ENCODE measurements around the gene POLD2.

Gene POLD2

DNA sequence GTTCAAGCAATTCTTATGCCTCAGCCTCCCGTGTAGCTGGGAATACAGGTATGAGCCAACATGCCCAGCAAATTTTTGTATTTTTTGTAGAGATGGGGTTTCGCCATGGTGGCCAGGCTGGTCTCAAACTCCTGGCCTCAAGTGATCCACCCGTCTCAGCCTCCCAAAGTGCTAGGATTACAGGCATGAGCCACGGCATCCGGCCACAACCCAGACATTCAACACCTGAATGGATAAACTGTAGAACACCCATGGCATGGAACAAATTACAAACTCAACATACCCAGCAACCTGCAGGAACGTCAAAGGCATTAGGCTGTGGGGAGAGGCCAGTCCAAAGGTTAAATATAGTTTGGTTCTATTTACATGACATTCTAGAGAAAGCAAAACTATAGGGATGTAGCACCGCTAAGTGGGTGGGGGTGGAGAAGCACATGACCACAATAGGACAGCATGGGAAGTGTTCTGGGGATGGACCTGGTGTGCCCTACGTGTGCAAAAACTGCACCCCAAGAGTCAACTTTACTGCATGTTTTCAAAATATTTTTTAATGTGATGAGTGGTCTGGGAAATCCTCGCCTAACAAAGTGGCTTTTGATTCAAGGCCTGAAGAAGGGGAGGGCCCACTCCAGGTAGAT lies 51.5 kb downstream of the POLD2 start:
- TF ChIP-seq, protein P1, sequence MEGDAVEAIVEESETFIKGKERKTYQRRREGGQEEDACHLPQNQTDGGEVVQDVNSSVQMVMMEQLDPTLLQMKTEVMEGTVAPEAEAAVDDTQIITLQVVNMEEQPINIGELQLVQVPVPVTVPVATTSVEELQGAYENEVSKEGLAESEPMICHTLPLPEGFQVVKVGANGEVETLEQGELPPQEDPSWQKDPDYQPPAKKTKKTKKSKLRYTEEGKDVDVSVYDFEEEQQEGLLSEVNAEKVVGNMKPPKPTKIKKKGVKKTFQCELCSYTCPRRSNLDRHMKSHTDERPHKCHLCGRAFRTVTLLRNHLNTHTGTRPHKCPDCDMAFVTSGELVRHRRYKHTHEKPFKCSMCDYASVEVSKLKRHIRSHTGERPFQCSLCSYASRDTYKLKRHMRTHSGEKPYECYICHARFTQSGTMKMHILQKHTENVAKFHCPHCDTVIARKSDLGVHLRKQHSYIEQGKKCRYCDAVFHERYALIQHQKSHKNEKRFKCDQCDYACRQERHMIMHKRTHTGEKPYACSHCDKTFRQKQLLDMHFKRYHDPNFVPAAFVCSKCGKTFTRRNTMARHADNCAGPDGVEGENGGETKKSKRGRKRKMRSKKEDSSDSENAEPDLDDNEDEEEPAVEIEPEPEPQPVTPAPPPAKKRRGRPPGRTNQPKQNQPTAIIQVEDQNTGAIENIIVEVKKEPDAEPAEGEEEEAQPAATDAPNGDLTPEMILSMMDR (IDR thresholded peaks at IDR 0.05; ENCODE audit: low read depth, low read length, missing control alignments), result no peak
- no peak overlapping the region for H3K4me3 ChIP-seq (ENCODE audit: low read depth, low read length)
- no peak for DNase-seq (ENCODE audit: low read depth)

DNA sequence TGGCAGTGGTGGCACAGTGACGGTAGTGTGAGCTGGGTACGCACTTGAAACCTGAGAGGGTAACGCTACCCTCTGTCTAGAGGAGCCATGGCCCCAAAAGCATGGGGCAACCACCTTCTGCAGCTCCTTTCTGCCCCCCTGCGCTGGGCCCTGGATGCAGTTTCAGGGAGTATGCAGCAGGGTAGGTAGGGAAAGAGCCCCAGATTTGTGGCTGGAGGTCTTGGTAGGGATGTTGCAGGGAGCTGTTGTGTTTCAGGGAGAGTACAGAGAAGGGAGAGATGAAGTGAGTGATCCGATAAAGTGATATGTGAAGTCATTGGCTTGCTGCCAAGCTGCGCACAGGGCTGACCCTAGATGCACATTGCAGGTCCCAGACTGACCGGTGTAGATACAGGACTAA lies 55.3 kb downstream of the POLD2 start:
- no peak overlapping the region for H3K4me3 ChIP-seq (ENCODE audit: low read depth, low read length)
- no peak for DNase-seq (ENCODE audit: low read depth)
- TF ChIP-seq, protein P1 (IDR thresholded peaks at IDR 0.05; ENCODE audit: low read depth, low read length, missing control alignments), result no peak

DNA sequence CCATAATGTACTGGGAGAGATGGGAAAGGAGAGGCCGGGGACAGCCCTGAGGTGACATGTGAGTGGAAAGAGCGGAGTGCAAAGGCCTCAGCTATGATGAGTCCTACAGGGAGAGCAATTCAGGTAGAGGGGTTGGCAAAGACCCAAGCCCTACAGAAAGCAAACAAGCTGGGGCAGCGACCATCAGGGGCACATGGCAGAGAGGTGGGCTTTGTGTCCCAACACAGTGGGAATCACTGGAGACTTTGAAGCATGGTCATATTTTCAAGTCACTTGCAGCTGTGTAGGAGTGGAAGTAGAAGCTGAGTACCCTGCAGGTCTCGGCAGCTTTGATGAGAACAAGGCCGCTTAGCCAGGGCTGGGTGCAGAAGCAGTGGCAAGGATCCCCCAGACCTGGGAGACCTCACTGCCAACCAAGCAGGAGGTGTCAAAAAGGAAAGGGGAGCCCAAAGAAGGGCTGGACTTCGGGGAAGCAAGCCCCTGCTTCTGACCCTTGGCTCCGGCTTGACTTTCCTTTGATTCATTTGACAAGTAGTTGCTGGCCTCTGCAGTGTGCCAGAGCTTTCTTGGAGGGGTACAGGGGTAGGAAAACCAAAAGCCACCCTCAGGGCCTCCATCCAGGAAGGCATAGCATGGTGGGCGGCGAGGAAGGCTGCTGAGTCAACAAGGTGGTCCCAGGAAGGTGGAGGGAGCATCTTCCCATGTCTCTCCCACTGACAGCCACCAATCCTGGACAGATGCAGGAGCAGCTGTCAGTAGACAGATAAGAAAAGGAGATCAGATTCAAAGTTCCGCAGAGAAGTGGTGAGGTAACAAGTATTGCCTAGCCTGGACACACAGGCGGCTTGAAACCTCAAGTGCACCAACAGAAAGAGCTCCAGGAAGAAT lies 56.0 kb downstream of the POLD2 start:
- DNase-seq (ENCODE audit: low read depth), result no peak
- TF ChIP-seq, protein P1 (IDR thresholded peaks at IDR 0.05; ENCODE audit: low read depth, low read length, missing control alignments), result no peak

DNA sequence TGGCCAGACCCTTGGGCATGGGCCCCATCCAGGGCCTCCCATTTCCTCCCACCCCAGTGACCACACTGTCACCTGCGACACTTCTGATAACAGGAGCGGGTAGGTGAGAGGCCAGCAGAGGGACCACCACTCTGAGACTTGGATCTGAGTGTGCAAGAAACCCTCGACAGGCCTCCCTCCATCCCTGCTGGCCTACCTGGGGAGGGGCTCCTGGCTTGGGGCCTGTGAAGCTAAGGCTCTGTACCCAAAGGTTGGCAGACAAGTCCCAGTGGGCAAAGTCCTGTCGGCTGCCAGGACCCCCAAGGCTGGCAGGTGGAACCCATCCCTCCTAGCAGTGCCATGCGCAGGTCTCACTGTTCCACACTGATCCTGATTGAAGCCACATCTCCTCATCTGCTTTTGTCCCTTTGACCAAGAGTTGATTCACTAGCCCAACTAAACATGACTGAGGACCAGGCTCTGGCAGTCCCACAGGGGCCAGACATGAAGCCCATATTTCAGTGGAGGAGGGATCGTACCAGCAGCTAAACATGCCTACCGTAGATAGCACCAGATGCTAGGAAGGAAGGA lies 56.8 kb downstream of the POLD2 start:
- H3K4me3 ChIP-seq (ENCODE audit: low read depth, low read length), result no peak overlapping the region
- no peak for DNase-seq (ENCODE audit: low read depth)
- TF ChIP-seq, protein P1 (IDR thresholded peaks at IDR 0.05; ENCODE audit: low read depth, low read length, missing control alignments), result no peak

More for the DNA sequence above, 56.0 kb downstream of the POLD2 start:
- no peak overlapping the region for H3K4me3 ChIP-seq (ENCODE audit: low read depth, low read length)

DNA sequence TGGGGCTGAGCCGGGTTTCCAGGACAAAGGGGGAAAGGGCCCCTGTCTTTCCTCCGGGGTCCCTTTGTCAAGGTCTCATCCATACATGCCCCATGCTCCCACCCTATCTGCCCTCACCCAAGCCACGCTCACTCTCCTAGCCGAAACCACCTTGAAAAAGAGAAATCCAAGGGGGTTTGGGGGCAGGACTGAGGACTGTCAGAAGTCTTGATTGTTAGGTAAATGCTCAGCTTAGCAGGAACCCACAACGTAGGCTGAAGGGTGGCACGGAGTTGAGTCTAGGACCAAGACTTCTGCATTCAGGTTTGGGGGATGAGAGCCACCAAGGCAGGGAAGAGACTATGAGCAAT lies 57.3 kb downstream of the POLD2 start:
- H3K4me3 ChIP-seq (ENCODE audit: low read depth, low read length), result no peak overlapping the region
- TF ChIP-seq, protein P1 (IDR thresholded peaks at IDR 0.05; ENCODE audit: low read depth, low read length, missing control alignments), result no peak

DNA sequence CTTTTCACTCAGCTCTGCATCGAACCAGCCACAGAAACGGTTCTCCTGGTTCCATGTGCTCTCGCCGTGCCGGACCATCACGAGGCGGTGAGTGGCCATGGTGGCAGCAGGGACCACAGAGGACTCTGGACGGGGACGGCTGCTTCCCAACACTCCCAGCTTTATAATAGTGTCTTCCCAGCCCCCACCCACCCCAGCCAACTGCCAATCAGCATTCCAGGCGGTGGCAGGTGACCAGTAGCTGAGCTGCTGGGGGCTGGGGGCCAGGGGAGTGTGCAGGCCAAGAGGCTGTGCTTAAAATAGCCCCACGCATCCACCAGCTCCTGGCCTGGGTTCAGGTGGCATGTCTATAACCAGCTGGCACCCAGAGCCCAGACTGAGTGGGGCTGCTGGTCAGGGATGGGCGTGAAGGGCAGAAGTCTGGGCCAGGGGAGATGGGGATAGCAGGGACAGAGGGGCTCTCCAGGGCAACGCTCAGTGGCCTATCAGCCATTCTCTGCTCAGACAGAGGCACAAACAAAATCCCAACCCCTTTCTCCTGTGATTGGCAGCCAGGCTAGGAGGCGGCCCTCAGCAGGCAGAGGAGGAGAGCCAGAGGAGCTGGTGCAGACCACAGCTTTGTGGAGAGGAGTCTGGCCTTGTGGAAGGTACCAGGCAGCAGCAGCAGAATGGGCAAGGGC lies 57.8 kb downstream of the POLD2 start, which contains the start of gene PGAM2:
PGAM2 (minus strand) TSS at position 137 of the 680 bp plus-strand sequence; CDS start at position 99, 38 bp downstream.
- TF ChIP-seq, protein P1 (IDR thresholded peaks at IDR 0.05; ENCODE audit: low read depth, low read length, missing control alignments), result no peak
- H3K4me3 ChIP-seq (ENCODE audit: low read depth, low read length), result no peak within 1 kb of the TSS
- DNase-seq (ENCODE audit: low read depth), result no peak

More for the DNA sequence above, 57.3 kb downstream of the POLD2 start:
- no peak for DNase-seq (ENCODE audit: low read depth)

Data from GM12864 (cell line).